B cell (primary cell): ENCODE data around the gene SF1.

Experiments
- EZH2 ChIP-seq: IDR thresholded peaks from 2 replicates; pipeline ENCODE4 v1.6.1; 2012; ENCODE audit warnings: borderline replicate concordance, low read depth, mild to moderate bottlenecking, moderate library complexity, low read length; ENCODE audit not compliant: insufficient read depth, poor library complexity, severe bottlenecking
- TF ChIP-seq, protein P1 (sequence below): fragments of 200-600 bp; IDR thresholded peaks from one replicate; pipeline ENCODE4 v1.8.0; 2022; ENCODE audit warnings: antibody characterized with exemption, mild to moderate bottlenecking

DNA sequence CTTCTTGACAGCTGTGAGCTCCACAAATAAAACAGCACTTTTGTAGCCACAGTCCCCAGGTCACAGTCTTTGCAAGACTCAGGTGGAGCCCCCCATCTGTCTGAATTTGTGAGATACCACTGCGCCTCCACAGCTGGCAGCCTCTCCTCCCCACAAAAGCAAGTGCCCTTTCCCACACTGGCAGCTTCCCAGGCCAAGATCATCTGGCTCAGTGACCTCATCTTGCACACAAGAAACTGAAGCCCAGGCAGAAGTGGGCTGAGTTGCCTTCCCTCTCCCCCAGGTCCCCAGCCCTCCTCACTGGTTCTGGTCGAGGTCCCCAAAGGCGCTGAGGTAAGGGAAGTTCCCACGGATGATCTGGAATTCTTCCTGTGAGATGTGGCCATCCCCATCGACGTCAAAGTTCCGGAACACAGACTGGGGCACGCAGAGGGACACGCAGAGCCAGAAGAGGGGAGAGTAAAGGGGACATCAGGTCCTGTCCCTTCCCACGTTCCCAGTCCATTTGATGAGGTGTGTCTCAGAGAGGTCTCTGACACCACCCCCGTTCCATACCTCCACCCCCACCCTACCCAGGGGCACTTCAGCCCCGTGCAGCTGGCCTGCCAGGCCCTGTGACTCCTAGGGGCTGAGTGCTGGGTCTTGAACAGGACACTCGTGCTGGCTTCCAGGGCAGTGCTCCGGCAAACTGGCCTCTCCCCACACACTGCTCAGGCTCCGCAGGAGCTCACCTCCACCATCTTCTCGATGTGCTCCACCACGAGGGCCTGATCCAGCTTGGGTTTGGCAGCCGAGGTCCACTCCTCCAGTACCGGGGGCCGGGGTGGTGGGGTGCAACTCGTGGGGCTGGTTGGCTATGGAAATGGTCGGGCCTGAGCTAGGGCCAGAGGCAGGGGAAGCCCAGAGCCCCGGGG, 43.3 kb downstream of the SF1 start:
- TF ChIP-seq, protein P1, sequence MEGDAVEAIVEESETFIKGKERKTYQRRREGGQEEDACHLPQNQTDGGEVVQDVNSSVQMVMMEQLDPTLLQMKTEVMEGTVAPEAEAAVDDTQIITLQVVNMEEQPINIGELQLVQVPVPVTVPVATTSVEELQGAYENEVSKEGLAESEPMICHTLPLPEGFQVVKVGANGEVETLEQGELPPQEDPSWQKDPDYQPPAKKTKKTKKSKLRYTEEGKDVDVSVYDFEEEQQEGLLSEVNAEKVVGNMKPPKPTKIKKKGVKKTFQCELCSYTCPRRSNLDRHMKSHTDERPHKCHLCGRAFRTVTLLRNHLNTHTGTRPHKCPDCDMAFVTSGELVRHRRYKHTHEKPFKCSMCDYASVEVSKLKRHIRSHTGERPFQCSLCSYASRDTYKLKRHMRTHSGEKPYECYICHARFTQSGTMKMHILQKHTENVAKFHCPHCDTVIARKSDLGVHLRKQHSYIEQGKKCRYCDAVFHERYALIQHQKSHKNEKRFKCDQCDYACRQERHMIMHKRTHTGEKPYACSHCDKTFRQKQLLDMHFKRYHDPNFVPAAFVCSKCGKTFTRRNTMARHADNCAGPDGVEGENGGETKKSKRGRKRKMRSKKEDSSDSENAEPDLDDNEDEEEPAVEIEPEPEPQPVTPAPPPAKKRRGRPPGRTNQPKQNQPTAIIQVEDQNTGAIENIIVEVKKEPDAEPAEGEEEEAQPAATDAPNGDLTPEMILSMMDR = no peak
- TF ChIP-seq EZH2 = no peak
